K562 (cell line): ENCODE data around the gene ARMH1.

ENCODE experiments used
- CBX2 ChIP-seq: fragments of 200-600 bp; sonication (generic); IDR thresholded peaks from one replicate; pipeline ENCODE4 v1.6.1; 2012; ENCODE audit warnings: mild to moderate bottlenecking, low read length, inconsistent platforms; ENCODE audit not compliant: insufficient read depth, poor library complexity, severe bottlenecking
- CTCF ChIP-seq, 3 experiments: IDR thresholded peaks in 2 of 3; conservative IDR thresholded peaks in 1 of 3; 2 replicates each; pipeline ENCODE4 v1.5.1; 2011 to 2012; ENCODE audit warnings: low read length in 3 of 3, mild to moderate bottlenecking in 3 of 3, control low read depth in 2 of 3, improper control_type of control experiment in 1 of 3, inconsistent platforms in 1 of 3, low read depth in 1 of 3, mixed read lengths in 1 of 3, moderate library complexity in 1 of 3; ENCODE audit not compliant: insufficient read depth in 2 of 3
- GABPA ChIP-seq: fragments of 200-800 bp; sonication (Bioruptor generic); conservative IDR thresholded peaks from 2 replicates; pipeline ENCODE4 v1.6.1; 2016; ENCODE audit warnings: low read depth, missing genetic modification characterization, missing compliant biosample characterization
- HDAC1 ChIP-seq, 2 experiments: fragments of 450-650 bp; IDR thresholded peaks; 2 replicates each; pipeline ENCODE4 v1.6.1; 2016 to 2017; ENCODE audit warnings: inconsistent platforms in 1 of 2, mild to moderate bottlenecking in 1 of 2, moderate library complexity in 1 of 2
- HDAC2 ChIP-seq: fragments of 450-650 bp; IDR thresholded peaks from 2 replicates; pipeline ENCODE4 v1.6.1; 2016; ENCODE audit warnings: mild to moderate bottlenecking
- NR2C2 ChIP-seq, 2 experiments: fragments of 200-800 bp in 1 of 2; sonication (Bioruptor generic) in 1 of 2; sonication (generic) in 1 of 2; formaldehyde crosslinking in 1 of 2; IDR thresholded peaks; 2 replicates each; pipeline versions ENCODE4 v1.6.1 to v1.8.0; 2016 to 2022; ENCODE audit warnings: mild to moderate bottlenecking in 1 of 2, missing compliant biosample characterization in 1 of 2, missing genetic modification characterization in 1 of 2, missing genetic modification reagents in 1 of 2
- NR3C1 ChIP-seq: sonication (generic); formaldehyde crosslinking; IDR thresholded peaks from 2 replicates; pipeline ENCODE4 v1.8.1; 2022; ENCODE audit warnings: missing genetic modification reagents
- PML ChIP-seq: IDR thresholded peaks from 2 replicates; pipeline ENCODE4 v1.6.1; 2012; ENCODE audit warnings: low read length, inconsistent platforms
- POLR2A ChIP-seq: fragments of 450-650 bp; conservative IDR thresholded peaks from 2 replicates; pipeline ENCODE4 v1.6.1; 2016
- POLR2AphosphoS5 ChIP-seq: IDR thresholded peaks from 2 replicates; pipeline ENCODE4 v1.6.1; 2011; ENCODE audit warnings: mild to moderate bottlenecking, low read depth, low read length, moderate library complexity; ENCODE audit not compliant: control insufficient read depth, insufficient read depth
- REST ChIP-seq, 2 experiments: fragments of 450-650 bp; formaldehyde crosslinking in 1 of 2; IDR thresholded peaks; 2 replicates each; pipeline versions ENCODE4 v1.4.0 to v1.6.1; 2014 to 2020; ENCODE audit warnings: mild to moderate bottlenecking in 2 of 2, borderline replicate concordance in 1 of 2, low read depth in 1 of 2
- TCF7 ChIP-seq: sonication (generic); IDR thresholded peaks from 2 replicates; pipeline ENCODE4 v1.6.1; 2016; ENCODE audit warnings: antibody characterized with exemption, borderline replicate concordance
- USF1 ChIP-seq: sonication (generic); formaldehyde crosslinking; IDR thresholded peaks from 2 replicates; pipeline ENCODE4 v1.9.0; 2022; ENCODE audit warnings: mild to moderate bottlenecking, missing genetic modification reagents
- ZBTB40 ChIP-seq, 2 experiments: fragments of 450-650 bp in 1 of 2; sonication (generic) in 1 of 2; formaldehyde crosslinking in 1 of 2; IDR thresholded peaks; 2 replicates each; pipeline versions ENCODE4 v1.7.1 to v1.9.0; 2016 to 2022; ENCODE audit warnings: inconsistent platforms in 1 of 2, mild to moderate bottlenecking in 1 of 2, missing genetic modification reagents in 1 of 2

- TF ChIP-seq NR2C2 (CRISPR knock-in tag; IDR thresholded peaks at IDR 0.05) (no peak), NR2C2 (tag; IDR thresholded peaks at IDR 0.05) (no peak), CTCF (IDR thresholded peaks at IDR 0.05 in 2 of 3, conservative IDR thresholded peaks at IDR 0.05 in 1 of 3; ENCODE audit: insufficient read depth in 2 of 3, low read depth in 1 of 3, low read length in 3 of 3) (no peak), GABPA (tag) (no peak), HDAC2 (no peak), POLR2A (no peak), NR3C1 (CRISPR knock-in tag) (no peak), POLR2AphosphoS5 (no peak), TCF7 (no peak), REST (IDR thresholded peaks at IDR 0.05; ENCODE audit: borderline replicate concordance) (no peak), REST (CRISPR knock-in tag; IDR thresholded peaks at IDR 0.05; ENCODE audit: low read depth) (no peak), ZBTB40 (IDR thresholded peaks at IDR 0.05) (no peak), ZBTB40 (CRISPR knock-in tag; IDR thresholded peaks at IDR 0.05) (no peak), CBX2 (no peak), HDAC1 (IDR thresholded peaks at IDR 0.05) (no peak), USF1 (no peak), PML (no peak)
Measured at GRCh38 chr1:44650159-44650831, 24.2 kb upstream of the ARMH1 start.
